NCI-H1105 (cell line): ENCODE data around the gene TTC9B.
"Not testable (repeated sequence)": the region's sequence is repeated elsewhere in the genome, so short reads cannot be mapped to it uniquely, and the experiment has no call there.

Experiments
- DNase-seq: peaks from one replicate; lab custom pipeline; 2025; lab: John Stamatoyannopoulos, UW

The TTC9B gene

GRCh38 chr19:40232949-40233810 lies 15.0 kb upstream of the TTC9B start:
- DNase-seq, result no peak

- DNase-seq, result no peak
These were observed 14.3 kb upstream of the TTC9B start for GRCh38 chr19:40232479-40232878.

- DNase-seq, result no peak
These were observed 13.6 kb upstream of the TTC9B start for GRCh38 chr19:40231544-40232424.

- DNase-seq, result no peak
These were observed 12.9 kb upstream of the TTC9B start for GRCh38 chr19:40231057-40231456.

GRCh38 chr19:40229926-40230417 lies 11.8 kb upstream of the TTC9B start:
- DNase-seq, result no peak

GRCh38 chr19:40229484-40229883 lies 11.3 kb upstream of the TTC9B start:
- no peak for DNase-seq

- DNase-seq, result no peak
These were observed 10.7 kb upstream of the TTC9B start for GRCh38 chr19:40228863-40229262.

GRCh38 chr19:40228346-40228745 lies 10.2 kb upstream of the TTC9B start:
- DNase-seq, result no peak

GRCh38 chr19:40225440-40226305 lies 7.5 kb upstream of the TTC9B start:
- DNase-seq, result no peak

- no peak for DNase-seq
These were observed 6.4 kb upstream of the TTC9B start for GRCh38 chr19:40224342-40225150.

- DNase-seq, result no peak
These were observed 5.1 kb upstream of the TTC9B start for GRCh38 chr19:40223135-40223822.

- peak; percentile 47 for DNase-seq
These were observed 3.9 kb upstream of the TTC9B start for GRCh38 chr19:40221858-40222619.

- DNase-seq, result no peak
These were observed 2.5 kb upstream of the TTC9B start for GRCh38 chr19:40220674-40221073.

- DNase-seq, result peak; percentile 35
These were observed 1.6 kb upstream of the TTC9B start for GRCh38 chr19:40219721-40220276.

GRCh38 chr19:40219029-40219428 lies 845 bp upstream of the TTC9B start:
- not testable (repeated sequence) for DNase-seq

GRCh38 chr19:40217027-40217810 lies 965 bp downstream of the TTC9B start:
- peak; percentile 85 for DNase-seq

- no peak for DNase-seq
These were observed 1.5 kb downstream of the TTC9B start for GRCh38 chr19:40216777-40217026.

- peak; percentile 18 for DNase-seq
These were observed 2.0 kb downstream of the TTC9B start for GRCh38 chr19:40216013-40216776.
